GM10266 (cell line): ENCODE data around the gene SMCR8.
"Not testable (repeated sequence)": the region's sequence is repeated elsewhere in the genome, so short reads cannot be mapped to it uniquely, and the experiment has no call there.

ENCODE experiments used
- DNase-seq: peaks from one replicate; pipeline ENCODE4 v3.0.0; 2012; ENCODE audit errors: extremely low spot score
- TF ChIP-seq, protein P1 (sequence below): IDR thresholded peaks from 2 replicates; pipeline ENCODE4 v1.5.1; 2012; ENCODE audit warnings: mild to moderate bottlenecking, low read depth; ENCODE audit not compliant: control insufficient read depth, insufficient read depth; ENCODE audit errors: missing control alignments

SMCR8 gene

DNA sequence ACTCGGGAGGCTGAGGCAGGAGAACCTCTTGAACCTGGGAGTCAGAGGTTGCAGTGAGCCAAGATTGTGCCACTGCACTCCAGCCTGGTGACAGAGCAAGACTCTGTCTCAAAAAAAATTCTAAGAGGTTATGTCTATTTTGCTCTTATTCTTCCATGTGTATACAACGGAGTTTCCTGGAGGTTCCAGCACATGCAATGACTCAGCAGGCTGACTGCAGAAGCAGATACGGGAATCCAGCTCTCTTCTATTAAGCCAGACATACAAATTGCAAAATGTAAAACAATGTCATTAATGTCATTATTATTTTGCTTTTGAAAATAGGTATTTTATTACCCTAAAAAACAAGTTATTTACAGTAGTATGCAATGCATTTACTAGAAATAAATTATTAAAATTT lies 36.2 kb upstream of the SMCR8 start:
- TF ChIP-seq, protein P1, sequence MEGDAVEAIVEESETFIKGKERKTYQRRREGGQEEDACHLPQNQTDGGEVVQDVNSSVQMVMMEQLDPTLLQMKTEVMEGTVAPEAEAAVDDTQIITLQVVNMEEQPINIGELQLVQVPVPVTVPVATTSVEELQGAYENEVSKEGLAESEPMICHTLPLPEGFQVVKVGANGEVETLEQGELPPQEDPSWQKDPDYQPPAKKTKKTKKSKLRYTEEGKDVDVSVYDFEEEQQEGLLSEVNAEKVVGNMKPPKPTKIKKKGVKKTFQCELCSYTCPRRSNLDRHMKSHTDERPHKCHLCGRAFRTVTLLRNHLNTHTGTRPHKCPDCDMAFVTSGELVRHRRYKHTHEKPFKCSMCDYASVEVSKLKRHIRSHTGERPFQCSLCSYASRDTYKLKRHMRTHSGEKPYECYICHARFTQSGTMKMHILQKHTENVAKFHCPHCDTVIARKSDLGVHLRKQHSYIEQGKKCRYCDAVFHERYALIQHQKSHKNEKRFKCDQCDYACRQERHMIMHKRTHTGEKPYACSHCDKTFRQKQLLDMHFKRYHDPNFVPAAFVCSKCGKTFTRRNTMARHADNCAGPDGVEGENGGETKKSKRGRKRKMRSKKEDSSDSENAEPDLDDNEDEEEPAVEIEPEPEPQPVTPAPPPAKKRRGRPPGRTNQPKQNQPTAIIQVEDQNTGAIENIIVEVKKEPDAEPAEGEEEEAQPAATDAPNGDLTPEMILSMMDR: no peak
- no peak for DNase-seq

DNA sequence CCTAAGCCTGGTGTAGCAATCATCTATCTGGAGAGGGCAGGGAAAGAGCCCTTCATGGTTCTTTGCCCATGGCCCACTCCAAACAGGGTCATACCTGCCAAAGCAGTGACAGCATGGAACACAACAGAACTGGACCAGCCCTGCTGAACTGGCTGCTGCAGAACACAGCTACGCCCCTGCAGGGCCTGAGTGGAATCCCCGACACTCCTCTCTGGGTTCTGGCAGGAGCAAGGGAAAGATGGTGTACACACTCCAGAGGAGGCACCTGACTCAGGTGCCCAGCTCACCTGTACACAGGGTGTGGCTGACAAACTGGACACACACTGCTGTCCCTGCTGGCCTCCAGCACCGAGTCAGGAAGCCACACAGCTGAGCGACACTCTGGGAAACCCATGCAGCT lies 34.8 kb upstream of the SMCR8 start:
- DNase-seq: no peak
- TF ChIP-seq, protein P1: no peak

DNA sequence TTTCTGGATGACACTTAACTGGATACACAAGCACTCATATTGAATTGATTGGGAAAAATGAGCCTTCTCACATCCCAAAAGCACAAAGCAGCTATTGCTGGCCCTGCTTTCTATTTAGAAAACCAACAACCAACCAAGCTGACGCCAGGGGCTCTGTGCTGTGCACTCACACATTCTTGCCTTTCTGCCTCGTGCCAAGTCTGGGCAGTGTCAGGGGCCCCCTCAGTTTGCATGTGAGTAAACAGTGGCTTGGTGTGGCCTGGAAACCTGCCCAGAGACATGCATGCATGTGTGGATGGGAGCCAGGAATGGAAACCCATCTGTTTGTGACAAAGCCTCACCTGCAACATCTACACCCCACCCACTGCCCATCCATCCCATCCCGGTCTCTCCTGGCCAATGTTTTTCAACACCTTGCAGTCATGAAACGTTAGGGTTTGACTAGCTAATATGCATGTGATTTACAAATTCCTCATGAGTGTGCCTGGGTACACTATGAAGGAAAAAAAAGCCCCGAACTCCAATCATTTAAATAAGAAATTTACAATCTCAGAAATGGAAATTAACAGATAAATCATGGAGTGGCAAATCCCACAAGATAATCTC lies 34.2 kb upstream of the SMCR8 start:
- no peak for DNase-seq
- TF ChIP-seq, protein P1: no peak

DNA sequence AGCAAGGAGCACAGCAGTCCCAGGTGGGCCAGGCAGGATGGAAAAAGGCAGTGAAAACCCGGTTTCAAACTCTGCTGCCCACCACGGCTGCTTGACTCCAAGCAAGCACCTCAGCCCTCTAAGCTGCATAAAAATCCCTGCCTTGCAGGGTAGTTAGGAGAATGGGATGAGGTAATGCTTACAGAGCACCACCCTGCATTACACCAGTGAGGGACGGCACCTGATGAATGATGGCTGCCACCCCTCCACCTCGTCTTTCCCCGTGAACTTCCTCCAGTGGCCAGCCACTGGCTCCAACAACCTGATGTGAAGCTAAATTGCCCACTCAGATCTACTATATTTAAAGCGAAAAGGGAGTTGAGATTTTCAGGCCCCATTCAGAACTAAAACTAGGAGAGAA lies 33.3 kb upstream of the SMCR8 start:
- DNase-seq: no peak
- TF ChIP-seq, protein P1: no peak

DNA sequence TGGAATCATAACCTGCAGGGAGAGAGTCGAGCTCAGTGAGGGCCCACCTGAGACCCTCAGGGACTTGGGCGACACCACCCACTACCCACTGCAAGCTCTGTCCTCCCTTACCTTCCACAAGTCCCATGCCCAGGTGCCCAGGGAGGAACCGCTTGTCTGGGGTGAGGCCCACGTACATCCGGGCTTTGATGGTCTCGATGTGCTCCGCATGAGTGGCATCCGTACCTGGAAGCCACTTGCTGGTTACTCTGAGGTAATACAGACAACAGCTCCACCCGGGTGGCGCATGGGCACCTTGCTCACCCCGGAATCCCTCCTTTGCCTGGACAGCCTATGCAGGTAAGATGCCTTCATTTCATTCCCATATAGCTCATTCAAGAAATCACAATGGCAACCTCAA lies 29.8 kb upstream of the SMCR8 start:
- TF ChIP-seq, protein P1: no peak
- no peak for DNase-seq

DNA sequence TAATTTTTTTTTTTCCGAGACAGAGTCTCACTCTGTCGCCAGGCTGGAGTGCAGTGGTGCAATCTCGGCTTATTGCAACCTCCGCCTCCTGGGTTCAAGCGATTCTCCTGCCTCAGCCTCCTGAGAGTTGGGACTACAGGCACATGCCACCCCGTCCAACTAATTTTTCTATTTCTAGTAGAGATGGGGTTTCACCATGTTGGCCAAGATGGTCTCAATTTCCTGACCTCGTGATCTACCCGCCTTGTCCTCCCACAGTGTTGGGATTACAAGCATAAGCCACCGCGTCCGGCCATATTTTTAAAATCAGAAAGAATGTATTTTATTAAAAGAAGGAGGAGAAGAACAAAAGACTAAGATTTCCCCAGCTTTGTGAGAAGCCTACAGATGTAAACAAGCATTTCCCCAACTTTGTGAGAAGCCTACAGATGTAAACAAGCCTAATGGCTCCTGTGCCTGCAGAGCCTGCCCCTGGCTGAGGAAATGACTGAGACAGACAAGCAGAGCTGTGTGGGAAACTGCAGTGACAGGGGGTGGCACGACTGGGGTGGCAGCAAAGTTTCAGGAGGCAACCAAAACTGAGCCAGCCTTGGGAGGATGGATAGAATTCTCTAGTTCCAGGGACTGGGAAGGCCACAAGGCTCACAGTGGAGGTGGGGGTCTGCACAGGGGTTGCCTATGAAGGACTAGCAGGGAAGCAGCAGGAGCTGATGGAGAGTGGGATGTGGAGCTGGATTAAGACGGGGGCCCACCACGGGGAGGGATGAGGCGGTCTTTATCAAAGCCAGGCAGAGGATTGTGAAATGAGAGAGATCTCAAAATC lies 23.2 kb upstream of the SMCR8 start:
- no peak for DNase-seq
- TF ChIP-seq, protein P1: no peak

DNA sequence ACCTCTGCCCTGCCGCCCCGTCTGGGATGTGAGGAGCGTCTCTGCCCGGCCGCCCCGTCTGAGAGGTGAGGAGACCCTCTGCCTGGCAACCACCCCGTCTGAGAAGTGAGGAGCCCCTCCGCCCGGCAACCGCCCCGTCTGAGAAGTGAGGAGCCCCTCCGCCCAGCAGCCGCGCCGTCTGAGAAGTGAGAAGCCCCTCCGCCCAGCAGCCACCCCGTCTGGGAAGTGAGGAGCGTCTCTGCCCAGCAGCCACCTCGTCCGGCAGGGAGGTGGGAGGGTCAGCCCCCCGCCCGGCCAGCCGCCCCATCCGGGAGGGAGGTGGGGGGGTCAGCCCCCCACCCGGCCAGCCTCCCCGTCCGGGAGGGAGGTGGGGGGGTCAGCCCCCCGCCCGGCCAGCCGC lies 17.0 kb upstream of the SMCR8 start:
- DNase-seq: not testable (repeated sequence)
